ENCODE data around the gene CYP3A4. TPM values are rescaled to one million over a fixed set of nuclear protein-coding genes. Genes with fewer than 3 reads are reported as not detected.
A peak's percentile ranks its signal among the peaks of the same experiment; 100 is the strongest.

Gene CYP3A4
- total and polyA plus RNA-seq, 2 of the 13 experiments (the other 11 are each of a cell fraction or from before 2014, with no cell fraction given), result 0.11 to 0.24 TPM

GRCh38 chr7:99733003-99733402 is 51.0 kb downstream of the CYP3A4 start (continued):
- TF ChIP-seq PAXIP1 (CRISPR knock-in tag; conservative IDR thresholded peaks at IDR 0.05), result peak; percentile 80
- TF ChIP-seq ZNF160 (CRISPR knock-in tag; IDR thresholded peaks at IDR 0.05), result 0 out of 2 replicates have a peak, but pooled peaks have one; percentile 48
- TF ChIP-seq TEAD3 (CRISPR knock-in tag; optimal IDR thresholded peaks at IDR 0.05; ENCODE audit: borderline replicate concordance), result peak; percentile 42
- TF ChIP-seq PHF21A (CRISPR knock-in tag; IDR thresholded peaks at IDR 0.05), result peak; percentile 49; the same call in 1 of the 2 replicates
- TF ChIP-seq GABPB1 (CRISPR knock-in tag; IDR thresholded peaks at IDR 0.05), result peak; percentile 15; the same call in 1 of the 2 replicates
- no peak for TF ChIP-seq ZBTB2 (CRISPR knock-in tag; IDR thresholded peaks at IDR 0.05; ENCODE audit: low read depth)
- peak; percentile 64; the same call in 1 of the 2 replicates for TF ChIP-seq ZGPAT (CRISPR knock-in tag; IDR thresholded peaks at IDR 0.05)
- no peak for TF ChIP-seq ZFP62 (CRISPR knock-in tag; IDR thresholded peaks at IDR 0.05)
- TF ChIP-seq HOMEZ (CRISPR knock-in tag; IDR thresholded peaks at IDR 0.05; ENCODE audit: low read depth), result 0 out of 2 replicates have a peak, but pooled peaks have one; percentile 36
- TF ChIP-seq MXD1 (CRISPR knock-in tag; IDR thresholded peaks at IDR 0.05), result no peak
- TF ChIP-seq RFXANK (CRISPR knock-in tag; IDR thresholded peaks at IDR 0.05), result no peak
- no peak for TF ChIP-seq TCF7L2 (IDR thresholded peaks at IDR 0.05; ENCODE audit: low read depth, low read length)
- peak; percentile 75; the same call in 1 of the 2 replicates for TF ChIP-seq ZNF292 (CRISPR knock-in tag; IDR thresholded peaks at IDR 0.05; ENCODE audit: borderline replicate concordance, low read depth)
- peak; percentile 85 for TF ChIP-seq SALL1 (CRISPR knock-in tag; IDR thresholded peaks at IDR 0.05)
- TF ChIP-seq ARID5B (CRISPR knock-in tag; IDR thresholded peaks at IDR 0.05), result peak; percentile 84
- TF ChIP-seq MED1 (CRISPR knock-in tag; IDR thresholded peaks at IDR 0.05), result peak; percentile 66
- no peak for TF ChIP-seq ARNT2 (CRISPR knock-in tag; IDR thresholded peaks at IDR 0.05; ENCODE audit: low read depth)
- peak; percentile 75 for TF ChIP-seq RXRB (CRISPR knock-in tag; IDR thresholded peaks at IDR 0.05; ENCODE audit: borderline replicate concordance)

All from HepG2 (cell line).